Body of pancreas (tissue), 4 donors: ENCODE measurements around the gene PCID2.

Experiments used
- POLR2A ChIP-seq, 3 donors: fragments of 450-650 bp; IDR thresholded peaks; one replicate each; pipeline ENCODE4 v1.6.1; 2016; ENCODE audit warnings: antibody characterized with exemption in 3 of 3, mild to moderate bottlenecking in 2 of 3
- TF ChIP-seq, protein P1 (sequence below), 7 experiments: fragments of 450-650 bp in 4 of 7; fragments of 200-600 bp in 3 of 7; sonication (generic) in 3 of 7; IDR thresholded peaks; one replicate each; pipeline ENCODE4 v1.5.1; 2016 to 2019; ENCODE audit warnings: antibody characterized with exemption in 7 of 7

DNA sequence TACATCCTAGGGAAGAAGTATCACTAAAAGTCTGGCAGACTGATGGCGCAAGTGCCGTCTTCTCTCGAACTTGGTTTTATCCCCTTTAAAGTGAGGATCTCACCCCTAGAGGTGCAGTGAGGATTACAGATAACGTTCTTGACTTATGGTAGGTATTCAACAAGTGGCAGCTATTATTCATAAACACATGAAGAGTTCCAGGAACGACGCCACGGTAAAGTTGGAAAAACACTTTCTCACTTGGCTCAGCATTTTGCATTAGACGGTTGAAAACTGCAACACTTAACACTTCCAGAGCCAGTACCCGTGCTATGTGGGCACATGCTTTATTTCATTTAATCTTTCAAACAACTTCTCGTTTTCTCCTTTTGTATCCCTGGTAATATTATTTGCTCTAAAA lies 41.3 kb downstream of the PCID2 start:
- TF ChIP-seq, protein P1, sequence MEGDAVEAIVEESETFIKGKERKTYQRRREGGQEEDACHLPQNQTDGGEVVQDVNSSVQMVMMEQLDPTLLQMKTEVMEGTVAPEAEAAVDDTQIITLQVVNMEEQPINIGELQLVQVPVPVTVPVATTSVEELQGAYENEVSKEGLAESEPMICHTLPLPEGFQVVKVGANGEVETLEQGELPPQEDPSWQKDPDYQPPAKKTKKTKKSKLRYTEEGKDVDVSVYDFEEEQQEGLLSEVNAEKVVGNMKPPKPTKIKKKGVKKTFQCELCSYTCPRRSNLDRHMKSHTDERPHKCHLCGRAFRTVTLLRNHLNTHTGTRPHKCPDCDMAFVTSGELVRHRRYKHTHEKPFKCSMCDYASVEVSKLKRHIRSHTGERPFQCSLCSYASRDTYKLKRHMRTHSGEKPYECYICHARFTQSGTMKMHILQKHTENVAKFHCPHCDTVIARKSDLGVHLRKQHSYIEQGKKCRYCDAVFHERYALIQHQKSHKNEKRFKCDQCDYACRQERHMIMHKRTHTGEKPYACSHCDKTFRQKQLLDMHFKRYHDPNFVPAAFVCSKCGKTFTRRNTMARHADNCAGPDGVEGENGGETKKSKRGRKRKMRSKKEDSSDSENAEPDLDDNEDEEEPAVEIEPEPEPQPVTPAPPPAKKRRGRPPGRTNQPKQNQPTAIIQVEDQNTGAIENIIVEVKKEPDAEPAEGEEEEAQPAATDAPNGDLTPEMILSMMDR (IDR thresholded peaks at IDR 0.05) = no peak
- no peak for TF ChIP-seq POLR2A (IDR thresholded peaks at IDR 0.05)
